Calu3 (cell line): Measurements from ENCODE around the gene ESAM. TPM values are rescaled to one million over a fixed set of nuclear protein-coding genes. Genes with fewer than 3 reads are reported as not detected.

Source experiments
- BruUV-seq: library from RNA; stranded (reverse); fragments of 400-500 nt; replicated peaks from 2 replicates; lab custom pipeline; 2021; lab: Mats Ljungman, UMichigan
- CTCF ChIA-PET: fragments of 300-600 bp; sonication (Branson Sonifier 250); formaldehyde crosslinking; loops from one replicate; lab custom pipeline; 2022; ENCODE audit warnings: antibody characterized with exemption; lab: Charles Lee
- DNase-seq: peaks from one replicate; pipeline ENCODE4 v3.0.0; 2022
- H3K27ac Mint-ChIP-seq: one replicate; pipeline ENCODE4 v1.8.0; 2022; ENCODE audit warnings: mixed read lengths; ENCODE audit not compliant: unreplicated experiment
- H3K27me3 Mint-ChIP-seq: one replicate; pipeline ENCODE4 v1.8.0; 2022; ENCODE audit warnings: mixed read lengths; ENCODE audit not compliant: unreplicated experiment
- H3K36me3 Mint-ChIP-seq: one replicate; pipeline ENCODE4 v1.8.0; 2022; ENCODE audit warnings: mild to moderate bottlenecking, moderate library complexity, mixed read lengths; ENCODE audit not compliant: insufficient read depth, unreplicated experiment
- H3K4me1 Mint-ChIP-seq: one replicate; pipeline ENCODE4 v1.8.0; 2022; ENCODE audit warnings: mild to moderate bottlenecking, low read depth, mixed read lengths; ENCODE audit not compliant: unreplicated experiment
- H3K4me3 Mint-ChIP-seq: one replicate; pipeline ENCODE4 v1.8.0; 2022; ENCODE audit warnings: mild to moderate bottlenecking, low read depth, moderate library complexity, mixed read lengths; ENCODE audit not compliant: unreplicated experiment
- H3K9me3 Mint-ChIP-seq: one replicate; pipeline ENCODE4 v1.8.0; 2022; ENCODE audit warnings: low read depth, mixed read lengths; ENCODE audit not compliant: unreplicated experiment
- CTCF ChIP-seq: fragments of 200-600 bp; IDR thresholded peaks from one replicate; pipeline ENCODE4 v1.8.0; 2022; ENCODE audit warnings: antibody characterized with exemption; ENCODE audit not compliant: unreplicated experiment
- intact Hi-C: fragments of 100-400 bp; cut with micrococcal nuclease; formaldehyde crosslinking; loops from one replicate; pipeline ENCODE4 v1.10.0; 2022; ENCODE audit not compliant: unreplicated experiment
- total RNA-seq: library from RNA; stranded (reverse); gene quantifications from 2 replicates; pipeline ENCODE4 v1.2.3, GENCODE V29; 2022

Gene ESAM
- total RNA-seq, 1 experiment from 2014 or later = 1.1 TPM

GRCh38 chr11:124804884-124805283, 42.8 kb upstream of the ESAM start:
- DNase-seq = no peak
- no peak overlapping the region for H3K4me3 Mint-ChIP-seq
- CTCF ChIA-PET = no interaction called here
- H3K4me1 Mint-ChIP-seq = no peaks in the 10 kb centered on the region
- H3K36me3 Mint-ChIP-seq = peaks cover 5% of the 10 kb centered on the region
- intact Hi-C loops = no loop called here
- H3K27me3 Mint-ChIP-seq = no peaks in the 10 kb centered on the region
- H3K27ac Mint-ChIP-seq = no peak overlapping the region
- no peak for TF ChIP-seq CTCF
- BruUV-seq = no TSS peak
- H3K9me3 Mint-ChIP-seq = no peaks in the 10 kb centered on the region

- DNase-seq = no peak
- Mint-ChIP-seq H3K4me3 (no peak overlapping the region), H3K27ac (no peak overlapping the region), H3K36me3 (peaks cover 15% of the 10 kb centered on the region), H3K27me3 (no peaks in the 10 kb centered on the region), H3K9me3 (no peaks in the 10 kb centered on the region), H3K4me1 (no peaks in the 10 kb centered on the region)
- BruUV-seq = no TSS peak
- CTCF ChIA-PET = interaction anchor here (0.6 to 1.4 kb wide), 2 partner anchors 21 to 35 kb away, joined by 3 to 4 read pairs; no protein-coding TSS in a partner anchor
- no peak for TF ChIP-seq CTCF
- intact Hi-C loops = loop anchor here (2.0 kb wide), 1 partner anchor 35 kb away; no protein-coding TSS in a partner anchor
Measured at GRCh38 chr11:124801636-124802312, 39.7 kb upstream of the ESAM start.

GRCh38 chr11:124801014-124801413, 38.9 kb upstream of the ESAM start:
- DNase-seq = no peak
- no peak for TF ChIP-seq CTCF
- H3K36me3 Mint-ChIP-seq = peaks cover 15% of the 10 kb centered on the region
- no peak overlapping the region for H3K27ac Mint-ChIP-seq
- no peaks in the 10 kb centered on the region for H3K9me3 Mint-ChIP-seq
- intact Hi-C loops = loop anchor here (2.0 kb wide), 1 partner anchor 36 kb away; no protein-coding TSS in a partner anchor
- BruUV-seq = TSS peak; percentile 62
- CTCF ChIA-PET = interaction anchor here (0.6 to 1.4 kb wide), 2 partner anchors 22 to 35 kb away, joined by 3 to 4 read pairs; no protein-coding TSS in a partner anchor
- H3K4me3 Mint-ChIP-seq = peak overlapping the region; percentile 99
- no peaks in the 10 kb centered on the region for H3K27me3 Mint-ChIP-seq
- no peaks in the 10 kb centered on the region for H3K4me1 Mint-ChIP-seq

- Mint-ChIP-seq H3K27me3 (no peaks in the 10 kb centered on the region), H3K9me3 (no peaks in the 10 kb centered on the region), H3K27ac (peak within 1 kb of the TSS; percentile 78), H3K4me1 (no peaks in the 10 kb centered on the region), H3K36me3 (peaks cover 15% of the 10 kb centered on the region), H3K4me3 (peak within 1 kb of the TSS; percentile 99)
- TF ChIP-seq CTCF = no peak
- intact Hi-C loops = loop anchor here (2.0 kb wide), 1 partner anchor 36 kb away; no protein-coding TSS in a partner anchor
- peak; percentile 78 for DNase-seq
- no TSS peak for BruUV-seq
- CTCF ChIA-PET = interaction anchor here (0.6 to 1.4 kb wide), 2 partner anchors 36 to 37 kb away, joined by 4 to 5 read pairs; no protein-coding TSS in a partner anchor
Measured at GRCh38 chr11:124800226-124800929, 38.3 kb upstream of the ESAM start, which contains the start of gene MSANTD2. TSS of gene MSANTD2 (minus strand) at chr11:124800406. CDS start at chr11:124800380, 26 bp downstream.
